ENCODE data around the gene ZNF385D. TPM values are rescaled to one million over a fixed set of nuclear protein-coding genes. Genes with fewer than 3 reads are reported as not detected.

Gene ZNF385D
- total RNA-seq, 1 donor from 2014 or later: not detected

DNA sequence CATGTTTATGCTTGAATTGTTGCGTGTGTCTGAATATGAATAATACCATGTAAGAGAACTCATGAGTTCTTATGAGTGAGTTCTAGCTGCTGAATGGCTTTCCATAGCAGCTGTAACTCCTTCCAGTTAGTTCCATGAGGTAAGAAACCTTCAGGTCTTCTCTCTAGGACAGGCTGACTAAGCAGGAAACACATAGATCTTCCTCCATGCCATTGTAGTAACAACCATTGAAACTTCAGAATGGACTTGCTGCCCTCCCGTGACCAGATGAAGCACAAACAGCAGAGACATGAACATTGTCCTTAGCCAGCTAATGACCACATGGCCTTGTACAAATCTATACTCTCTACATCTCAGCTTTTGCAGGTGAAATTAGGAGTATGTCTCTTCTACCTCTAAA is 200.0 kb downstream of the ZNF385D start:
- H3K27ac Mint-ChIP-seq: no peak overlapping the region
- ATAC-seq (ENCODE audit: low read depth) (no peak), DNase-seq (no peak)
- intact Hi-C loops (cut with micrococcal nuclease): no loop called here
- ChIA-PET CTCF (no interaction called here), POLR2A (no interaction called here)
- H3K4me3 Mint-ChIP-seq: no peak overlapping the region
- TF ChIP-seq, protein P1, sequence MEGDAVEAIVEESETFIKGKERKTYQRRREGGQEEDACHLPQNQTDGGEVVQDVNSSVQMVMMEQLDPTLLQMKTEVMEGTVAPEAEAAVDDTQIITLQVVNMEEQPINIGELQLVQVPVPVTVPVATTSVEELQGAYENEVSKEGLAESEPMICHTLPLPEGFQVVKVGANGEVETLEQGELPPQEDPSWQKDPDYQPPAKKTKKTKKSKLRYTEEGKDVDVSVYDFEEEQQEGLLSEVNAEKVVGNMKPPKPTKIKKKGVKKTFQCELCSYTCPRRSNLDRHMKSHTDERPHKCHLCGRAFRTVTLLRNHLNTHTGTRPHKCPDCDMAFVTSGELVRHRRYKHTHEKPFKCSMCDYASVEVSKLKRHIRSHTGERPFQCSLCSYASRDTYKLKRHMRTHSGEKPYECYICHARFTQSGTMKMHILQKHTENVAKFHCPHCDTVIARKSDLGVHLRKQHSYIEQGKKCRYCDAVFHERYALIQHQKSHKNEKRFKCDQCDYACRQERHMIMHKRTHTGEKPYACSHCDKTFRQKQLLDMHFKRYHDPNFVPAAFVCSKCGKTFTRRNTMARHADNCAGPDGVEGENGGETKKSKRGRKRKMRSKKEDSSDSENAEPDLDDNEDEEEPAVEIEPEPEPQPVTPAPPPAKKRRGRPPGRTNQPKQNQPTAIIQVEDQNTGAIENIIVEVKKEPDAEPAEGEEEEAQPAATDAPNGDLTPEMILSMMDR (IDR thresholded peaks at IDR 0.05): no peak
- no peaks in the 10 kb centered on the region for H3K36me3 Mint-ChIP-seq (ENCODE audit: low read depth)
- no peaks in the 10 kb centered on the region for H3K4me1 Mint-ChIP-seq
- no peaks in the 10 kb centered on the region for H3K27me3 Mint-ChIP-seq
- no peaks in the 10 kb centered on the region for H3K9me3 Mint-ChIP-seq

DNA sequence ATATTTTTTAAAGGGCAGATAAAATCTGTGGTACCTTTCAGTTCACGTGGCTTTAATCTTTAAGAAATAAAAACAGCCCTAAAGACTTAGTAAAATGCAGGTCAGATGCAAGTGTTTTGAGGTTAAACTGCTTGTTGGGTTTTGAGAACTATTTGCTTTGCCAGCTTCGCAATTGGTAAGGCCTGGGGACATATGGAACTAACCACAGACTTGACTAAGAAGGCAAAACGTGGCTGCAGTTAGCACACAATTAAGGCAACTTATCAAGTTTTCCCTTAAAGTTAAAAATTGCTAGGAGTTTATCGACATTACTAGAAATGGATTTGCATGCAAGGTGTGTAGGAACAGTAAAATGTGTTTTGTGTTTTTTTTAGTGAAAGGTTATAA is 206.9 kb downstream of the ZNF385D start:
- POLR2A ChIA-PET: no interaction called here

DNA sequence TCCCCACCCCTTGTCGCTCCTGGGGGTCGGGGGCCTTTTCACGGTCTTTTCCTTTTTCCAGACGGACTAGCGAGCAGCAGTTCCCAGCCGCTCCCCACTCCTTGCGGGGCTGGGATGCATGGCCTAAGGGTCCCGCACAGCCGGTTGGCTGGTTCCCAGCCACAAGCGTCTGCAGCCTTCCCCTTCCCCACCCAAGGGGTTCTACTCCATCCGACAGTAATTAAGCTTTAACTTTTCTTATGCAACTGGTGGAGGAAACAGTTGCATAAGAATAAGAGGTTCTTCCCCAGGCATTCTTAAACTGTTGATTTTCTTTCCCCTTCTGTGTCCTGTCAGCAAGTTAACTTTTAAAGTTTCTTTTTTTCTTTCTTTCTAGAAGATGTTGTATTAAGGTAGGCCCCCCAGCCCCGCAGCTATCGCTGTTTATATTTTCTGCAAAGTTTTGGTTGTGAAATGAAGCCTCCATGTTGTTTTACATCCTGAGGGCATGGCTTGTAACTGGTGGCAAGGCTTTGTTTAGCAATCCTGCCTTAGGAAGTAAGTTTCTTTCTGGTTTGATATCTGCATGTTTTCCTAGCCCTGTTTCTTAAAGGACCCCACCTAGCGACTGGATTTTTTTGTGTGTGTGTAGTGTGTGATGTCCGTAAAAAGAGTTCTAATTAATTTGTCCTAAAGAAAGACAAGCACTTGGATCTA is 207.5 kb downstream of the ZNF385D start:
- Mint-ChIP-seq H3K9me3 (no peaks in the 10 kb centered on the region), H3K4me1 (no peaks in the 10 kb centered on the region), H3K27me3 (no peaks in the 10 kb centered on the region), H3K36me3 (ENCODE audit: low read depth) (no peaks in the 10 kb centered on the region), H3K27ac (no peak overlapping the region), H3K4me3 (no peak overlapping the region)
- ATAC-seq (ENCODE audit: low read depth) (no peak), DNase-seq (no peak)
- TF ChIP-seq, protein P1 (IDR thresholded peaks at IDR 0.05): no peak
- ChIA-PET CTCF (no interaction called here), POLR2A (no interaction called here)
- intact Hi-C loops (cut with micrococcal nuclease): no loop called here

More for the DNA sequence above, 206.9 kb downstream of the ZNF385D start:
- intact Hi-C loops (cut with micrococcal nuclease): no loop called here
- CTCF ChIA-PET: no interaction called here
- H3K4me1 Mint-ChIP-seq: no peaks in the 10 kb centered on the region
- H3K27me3 Mint-ChIP-seq: no peaks in the 10 kb centered on the region
- TF ChIP-seq, protein P1 (IDR thresholded peaks at IDR 0.05): no peak
- H3K36me3 Mint-ChIP-seq (ENCODE audit: low read depth): no peaks in the 10 kb centered on the region
- no peak overlapping the region for H3K4me3 Mint-ChIP-seq
- DNase-seq (no peak), ATAC-seq (ENCODE audit: low read depth) (no peak)
- H3K27ac Mint-ChIP-seq: no peak overlapping the region
- H3K9me3 Mint-ChIP-seq: no peaks in the 10 kb centered on the region

DNA sequence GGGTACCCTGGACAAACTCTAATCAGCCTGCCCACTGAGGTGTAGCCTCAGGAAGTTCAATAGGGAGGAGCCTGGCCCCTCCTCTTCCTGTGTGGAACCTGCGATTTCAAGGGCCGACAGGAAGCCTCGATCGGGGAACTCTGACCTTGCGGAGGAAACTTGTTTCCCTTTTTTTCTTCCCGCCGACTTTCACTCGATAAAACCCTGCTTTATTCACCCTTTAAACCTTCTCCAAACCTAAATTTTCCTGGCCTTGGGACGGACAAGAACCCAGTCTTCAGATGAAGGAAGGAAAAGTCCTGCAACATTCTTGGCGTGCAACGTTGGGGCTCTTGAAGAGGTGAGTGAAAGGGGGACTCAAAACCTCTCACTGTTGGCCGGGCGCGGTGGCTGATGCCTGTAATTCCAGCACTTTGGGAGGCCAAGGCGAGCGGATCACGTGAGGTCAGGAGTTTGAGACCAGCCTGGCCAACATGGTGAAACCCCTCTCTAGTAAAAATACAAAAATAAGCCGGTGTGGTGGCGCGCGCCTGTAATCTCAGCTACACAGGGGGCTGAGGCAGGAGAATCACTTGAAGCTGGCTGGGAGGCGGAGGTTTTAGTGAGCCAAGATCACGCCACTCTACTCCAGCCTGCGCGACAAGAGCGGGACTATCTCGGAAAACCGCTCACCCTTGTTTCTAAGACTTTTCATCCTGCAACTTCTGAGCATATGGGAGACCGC is 208.2 kb downstream of the ZNF385D start:
- Mint-ChIP-seq H3K27me3 (no peaks in the 10 kb centered on the region), H3K4me3 (no peak overlapping the region), H3K4me1 (no peaks in the 10 kb centered on the region), H3K9me3 (no peaks in the 10 kb centered on the region), H3K36me3 (ENCODE audit: low read depth) (no peaks in the 10 kb centered on the region), H3K27ac (no peak overlapping the region)
- CTCF ChIA-PET: no interaction called here
- TF ChIP-seq, protein P1 (IDR thresholded peaks at IDR 0.05): no peak
- POLR2A ChIA-PET: no interaction called here
- ATAC-seq (ENCODE audit: low read depth): no peak
- intact Hi-C loops (cut with micrococcal nuclease): no loop called here
- DNase-seq: no peak

DNA sequence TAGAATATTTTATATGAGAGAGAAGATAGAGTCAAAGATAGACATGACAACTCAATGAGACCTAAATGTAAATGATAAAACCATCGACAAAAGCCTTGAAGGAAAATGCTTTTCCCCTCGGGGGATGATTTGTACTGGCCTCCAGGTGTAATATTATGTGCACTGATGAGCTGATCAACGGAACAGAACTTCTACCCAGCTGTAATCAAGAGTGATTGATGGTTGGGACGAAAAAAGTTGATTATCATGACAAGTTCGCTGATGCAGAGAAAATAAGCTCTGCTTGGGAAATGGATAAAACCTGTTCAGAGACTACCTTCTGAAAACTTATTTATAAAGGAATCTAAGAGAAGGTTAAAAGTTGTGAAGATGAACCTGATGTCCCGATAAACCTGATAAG is 210.7 kb downstream of the ZNF385D start:
- CTCF ChIA-PET: no interaction called here

More for the DNA sequence above, 210.7 kb downstream of the ZNF385D start:
- POLR2A ChIA-PET: no interaction called here
- intact Hi-C loops (cut with micrococcal nuclease): no loop called here
- Mint-ChIP-seq H3K9me3 (no peaks in the 10 kb centered on the region), H3K27me3 (no peaks in the 10 kb centered on the region), H3K27ac (no peak overlapping the region), H3K4me1 (no peaks in the 10 kb centered on the region), H3K4me3 (no peak overlapping the region), H3K36me3 (ENCODE audit: low read depth) (no peaks in the 10 kb centered on the region)
- no peak for ATAC-seq (ENCODE audit: low read depth)
- DNase-seq: no peak
- TF ChIP-seq, protein P1 (IDR thresholded peaks at IDR 0.05): no peak

Measured in activated B cell treated with CpG ODN at 0.5 μM for 24 hours (primary cell).